HG03565 (cell line): Measurements from ENCODE around the gene HES5.
"Not testable (repeated sequence)": the region's sequence is repeated elsewhere in the genome, so short reads cannot be mapped to it uniquely, and the experiment has no call there.

Experiments
- ATAC-seq: cut with Tn5 transposase; IDR thresholded peaks from one replicate; pipeline ENCODE4 v1.9.1; 2021; ENCODE audit warnings: mild to moderate bottlenecking, moderate library complexity; ENCODE audit not compliant: unreplicated experiment

Gene HES5, protein sequence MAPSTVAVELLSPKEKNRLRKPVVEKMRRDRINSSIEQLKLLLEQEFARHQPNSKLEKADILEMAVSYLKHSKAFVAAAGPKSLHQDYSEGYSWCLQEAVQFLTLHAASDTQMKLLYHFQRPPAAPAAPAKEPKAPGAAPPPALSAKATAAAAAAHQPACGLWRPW

GRCh38 chr1:2529784-2530512 is at the start of gene HES5:
HES5 (minus strand) TSS chr1:2530263; CDS start chr1:2530164, 99 bp downstream.
- ATAC-seq: no peak

DNA sequence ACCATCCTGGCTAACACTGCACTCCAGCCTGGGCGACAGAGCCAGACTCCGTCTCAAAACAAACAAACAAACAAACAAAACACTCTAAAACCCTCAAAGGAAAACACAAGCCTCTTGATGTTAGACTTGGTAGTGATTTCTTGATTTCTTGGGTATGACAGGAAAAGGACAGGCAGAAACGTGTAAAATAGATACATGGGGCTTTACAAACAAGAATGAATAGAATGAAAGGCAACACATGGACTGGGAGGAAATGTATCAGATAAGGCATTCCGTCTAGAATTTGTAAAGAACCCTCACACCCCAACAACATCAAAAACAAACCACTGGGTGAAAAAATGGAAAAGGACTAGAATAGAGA is 48.7 kb upstream of the HES5 start:
- ATAC-seq: no peak

- ATAC-seq: peak; percentile 31
Measured at GRCh38 chr1:2577565-2578075, 47.6 kb upstream of the HES5 start.

DNA sequence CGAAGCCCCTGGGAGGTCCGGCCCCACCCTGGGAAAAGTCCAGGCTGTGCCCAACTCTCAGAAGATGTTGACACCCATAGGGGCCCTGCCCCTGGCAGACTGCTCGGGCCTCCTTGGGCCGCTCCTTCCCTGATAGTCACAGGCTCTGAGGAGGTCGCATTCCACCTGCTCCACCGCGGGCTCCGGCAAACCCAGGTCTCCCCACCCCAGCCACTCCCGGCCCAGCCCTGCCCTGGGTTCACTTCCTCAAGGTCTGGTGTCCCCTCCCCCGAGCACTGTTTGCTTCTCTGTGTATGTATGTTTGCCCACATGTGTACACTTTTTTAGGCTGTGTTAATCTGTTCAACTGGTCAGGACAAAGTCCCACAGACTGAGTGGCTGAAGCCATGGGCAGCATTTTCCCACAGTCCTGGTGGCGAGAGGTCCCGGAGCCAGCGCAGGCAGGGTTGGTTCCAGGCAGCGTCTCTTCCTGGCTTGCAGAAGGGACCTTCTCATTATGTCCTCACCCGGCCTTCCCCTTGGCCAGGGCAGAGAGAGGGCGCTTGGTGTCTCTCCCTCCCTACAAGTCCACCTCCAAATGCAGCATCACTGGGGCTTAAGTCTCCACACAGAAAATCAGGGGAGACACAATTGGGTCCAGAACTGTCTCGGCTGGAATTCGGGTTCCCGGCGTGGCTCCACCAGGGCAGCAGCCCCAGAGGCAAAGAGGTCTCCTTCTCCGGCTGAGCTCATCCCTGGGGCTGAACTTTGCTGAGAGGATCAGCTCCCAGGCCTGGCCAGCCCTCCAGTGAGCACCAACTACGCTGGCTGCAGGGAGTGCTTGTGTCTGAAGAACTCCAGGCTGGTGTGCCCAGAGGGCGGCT is 46.0 kb upstream of the HES5 start:
- no peak for ATAC-seq

DNA sequence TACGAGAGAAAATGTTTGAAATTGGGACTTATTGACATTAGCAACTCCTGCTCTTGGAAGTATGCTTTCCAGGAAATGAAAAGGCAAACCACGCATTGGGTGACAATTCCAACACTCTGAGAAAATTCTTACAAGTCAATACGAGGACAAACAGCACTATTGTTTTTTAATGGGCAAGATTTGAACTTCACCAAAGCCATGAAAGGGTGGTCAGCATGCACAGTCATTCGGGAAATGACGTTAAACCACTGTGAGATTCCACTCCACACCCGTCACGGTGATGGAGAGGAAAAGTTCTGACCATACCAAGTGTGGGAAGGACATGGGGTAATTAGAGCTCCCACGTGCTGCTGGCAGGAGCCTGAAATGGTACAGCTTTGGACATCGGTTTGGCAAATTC is 44.3 kb upstream of the HES5 start:
- no peak for ATAC-seq

DNA sequence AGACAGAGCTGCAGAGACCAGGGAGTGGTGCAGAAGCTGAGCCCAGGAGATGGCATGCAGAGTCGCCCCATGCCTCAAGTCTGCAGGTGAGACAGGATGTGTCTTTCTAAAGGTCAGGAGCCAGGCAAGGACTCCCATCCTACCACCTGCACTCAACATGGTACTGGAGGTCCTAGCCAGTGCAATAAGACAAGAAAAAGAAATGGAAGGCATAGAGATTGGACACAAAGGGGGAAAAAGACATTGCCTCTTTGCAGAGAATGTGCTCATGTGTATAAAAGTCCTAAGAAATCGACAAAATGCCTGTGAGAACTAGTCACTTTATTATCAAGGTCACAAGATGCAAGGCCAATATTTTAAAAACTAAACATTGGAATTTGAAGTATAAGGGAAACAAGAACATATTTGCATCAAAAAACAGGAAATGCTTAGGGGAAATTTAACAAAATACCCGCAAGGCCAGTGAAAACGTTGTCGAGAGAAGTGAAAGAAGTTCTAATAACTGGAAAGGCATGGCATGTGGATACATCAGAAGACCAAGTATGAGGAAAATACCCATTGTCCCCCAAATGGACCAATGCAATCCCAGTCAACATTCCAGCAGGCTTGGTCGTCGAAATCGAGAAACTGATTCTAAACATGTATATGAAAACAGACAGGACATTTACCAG is 43.3 kb upstream of the HES5 start:
- ATAC-seq: no peak

DNA sequence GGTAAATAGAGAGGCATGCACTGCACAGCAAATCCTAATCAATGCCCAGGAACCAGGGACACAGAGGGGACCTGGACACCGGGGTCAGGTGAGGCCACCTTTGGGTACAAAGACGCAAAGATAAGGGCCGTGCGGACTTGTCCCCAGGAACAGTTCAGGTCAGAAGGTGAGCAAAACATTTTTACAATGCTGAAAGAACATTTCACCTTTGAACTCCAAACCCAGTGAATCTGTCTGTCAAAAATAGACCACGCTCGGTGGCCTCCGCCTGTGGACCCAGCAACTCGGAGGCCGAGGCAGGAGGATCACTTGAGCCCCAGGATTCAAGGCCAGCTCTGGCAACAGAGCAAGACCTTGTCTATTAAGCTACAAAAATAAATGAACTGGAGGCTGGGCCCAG is 41.3 kb upstream of the HES5 start:
- ATAC-seq: no peak

- no peak for ATAC-seq
Measured at GRCh38 chr1:2570332-2570731, 40.3 kb upstream of the HES5 start.

- not testable (repeated sequence) for ATAC-seq
Measured at GRCh38 chr1:2569703-2570102, 39.6 kb upstream of the HES5 start.

DNA sequence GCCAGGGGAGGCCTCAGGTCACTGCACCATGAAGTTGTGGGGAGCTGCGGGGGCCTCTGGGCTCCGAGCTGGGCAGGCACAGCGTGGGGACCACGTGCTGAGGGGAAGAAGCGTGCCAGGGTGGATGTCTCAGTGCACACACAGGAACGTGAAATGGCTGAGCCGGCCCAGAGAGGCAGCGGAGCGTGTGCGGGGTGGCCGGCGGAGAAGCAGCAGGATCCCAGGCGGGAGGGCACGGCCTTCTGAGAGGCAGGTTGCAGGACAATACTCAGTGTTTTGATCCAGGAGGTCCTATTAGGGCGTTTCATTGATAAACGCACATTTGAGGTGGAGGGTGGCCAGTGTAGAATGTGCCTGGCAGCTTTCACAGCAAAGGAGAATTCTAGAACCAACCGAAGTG is 39.0 kb upstream of the HES5 start:
- ATAC-seq: no peak

- not testable (repeated sequence) for ATAC-seq
Measured at GRCh38 chr1:2568187-2568816, 38.2 kb upstream of the HES5 start.

GRCh38 chr1:2567083-2567679 is 37.1 kb upstream of the HES5 start:
- no peak for ATAC-seq

- ATAC-seq: no peak
Measured at GRCh38 chr1:2566101-2567045, 36.3 kb upstream of the HES5 start.

DNA sequence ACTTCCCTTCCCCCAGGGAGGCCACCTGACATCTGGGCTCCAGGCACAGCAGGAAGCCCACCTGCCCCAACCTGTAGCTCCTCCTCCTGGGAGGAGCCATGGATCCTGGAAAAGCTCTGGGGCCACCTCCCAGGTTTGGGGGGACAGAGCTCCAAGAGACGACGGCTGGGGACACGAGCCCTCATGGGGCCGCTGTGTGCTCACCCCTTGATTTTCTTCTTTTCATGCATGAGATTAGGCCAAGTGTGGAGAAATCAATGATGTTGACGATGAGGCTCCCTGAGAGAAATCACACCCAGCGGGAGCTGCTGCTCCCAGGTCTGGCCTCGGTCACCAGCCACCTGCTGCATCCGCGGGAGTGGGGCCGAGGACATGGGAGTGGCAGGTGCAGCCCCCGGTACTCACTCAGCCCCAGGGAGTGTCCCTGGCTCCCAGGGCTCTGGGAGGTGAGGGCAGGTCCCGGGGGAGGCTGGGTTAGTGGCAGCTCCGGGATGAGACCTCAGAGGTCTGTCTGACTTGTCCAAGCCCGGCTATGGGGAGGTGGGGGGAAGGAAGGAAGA is 34.8 kb upstream of the HES5 start:
- no peak for ATAC-seq

DNA sequence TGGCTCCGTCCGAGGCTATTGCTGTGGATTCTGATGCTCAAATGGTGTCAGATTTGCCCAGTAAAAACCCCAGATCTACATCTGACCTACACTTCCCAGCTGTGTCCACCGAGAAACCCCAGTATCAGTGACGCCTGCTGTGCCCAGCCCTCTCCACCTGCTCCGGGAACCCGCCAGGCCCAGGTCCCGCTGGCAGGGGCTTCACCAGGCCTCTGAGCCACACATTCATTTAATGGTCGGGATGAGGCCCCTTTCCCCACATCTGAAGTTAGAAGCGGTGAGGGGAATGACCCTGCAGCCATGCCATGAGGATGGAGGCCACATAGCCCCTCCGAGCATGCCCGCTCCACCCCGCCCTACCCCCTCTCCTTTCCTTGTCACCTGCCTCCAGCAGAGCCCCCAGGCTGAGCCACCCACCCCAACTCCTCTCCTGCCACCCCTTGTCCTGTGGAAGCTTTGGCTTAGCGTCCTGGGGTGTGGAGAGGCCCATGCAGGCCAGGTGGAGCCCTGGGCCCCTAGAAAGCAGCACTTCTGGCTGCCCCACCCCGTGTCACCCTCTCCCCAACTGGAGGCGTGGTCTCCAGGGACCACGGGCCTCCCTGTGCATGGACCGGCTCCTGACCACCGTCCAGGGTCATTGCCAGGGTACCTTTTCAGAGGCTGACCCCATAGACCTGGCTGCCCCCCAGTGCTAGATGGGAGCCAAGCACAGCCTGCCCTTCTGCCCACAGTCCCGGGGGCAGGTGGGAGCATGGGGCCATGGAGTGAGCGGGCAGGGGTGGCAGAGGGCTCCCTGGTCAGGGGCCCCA is 34.1 kb upstream of the HES5 start:
- no peak for ATAC-seq

GRCh38 chr1:2563205-2563604 is 33.1 kb upstream of the HES5 start:
- no peak for ATAC-seq

- ATAC-seq: no peak
Measured at GRCh38 chr1:2561898-2562895, 32.1 kb upstream of the HES5 start.
